NCI-H187 (cell line): ENCODE data around the gene ORC4.

Experiments
- DNase-seq, 2 experiments: peaks; one replicate each; lab custom pipeline; 2025; lab: John Stamatoyannopoulos, UW

The ORC4 gene

DNA sequence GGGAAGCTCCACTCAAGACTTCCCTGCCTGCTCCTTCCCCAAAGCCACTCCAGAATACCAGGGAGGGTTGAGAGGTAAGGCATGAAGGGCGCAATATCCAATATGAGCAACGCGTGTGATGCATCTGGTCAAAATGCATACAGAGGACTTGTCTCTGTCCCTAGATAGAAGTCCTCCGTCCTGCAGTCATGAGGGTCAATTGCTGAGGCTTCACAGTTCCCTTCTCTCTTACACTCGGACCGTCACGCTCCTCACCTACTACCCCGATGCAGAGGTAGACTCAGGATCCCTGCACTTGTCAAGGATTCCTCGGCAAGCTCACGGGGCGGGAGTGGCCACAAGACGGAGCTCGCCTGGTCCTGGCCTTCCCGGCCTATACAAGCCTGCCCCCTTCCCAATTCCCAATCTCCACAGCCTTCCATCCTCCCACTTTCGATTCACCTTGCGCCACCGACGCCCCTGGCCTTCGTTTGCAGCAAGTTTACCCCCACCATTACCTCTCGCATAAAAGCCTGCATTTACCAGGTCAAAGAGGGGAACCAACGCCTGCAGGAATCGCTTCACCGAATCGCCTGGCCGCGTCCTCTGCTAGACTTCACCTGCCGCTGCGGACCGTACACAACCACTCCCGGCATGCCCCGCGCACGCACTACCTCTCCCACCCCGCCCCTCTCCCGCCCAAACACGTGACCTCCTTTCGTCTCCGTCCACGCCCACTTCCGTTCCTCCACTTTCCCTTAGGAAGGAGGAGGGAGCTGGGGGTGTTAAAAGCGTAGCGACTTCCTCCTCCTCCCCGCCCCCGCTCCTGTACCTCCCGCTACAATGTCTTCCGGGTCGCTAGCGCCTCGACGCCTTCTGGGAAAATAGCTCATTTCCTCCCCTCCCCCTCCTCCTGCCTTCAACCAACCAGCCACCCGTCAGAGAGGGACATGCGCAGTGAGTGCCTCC lies at the start of gene ORC4:
TSS of gene ORC4 (minus strand) at position 627 of the 948 bp plus-strand sequence. CDS start 44,779 bp downstream, outside the sequence.
- DNase-seq = peak; percentile 91

DNA sequence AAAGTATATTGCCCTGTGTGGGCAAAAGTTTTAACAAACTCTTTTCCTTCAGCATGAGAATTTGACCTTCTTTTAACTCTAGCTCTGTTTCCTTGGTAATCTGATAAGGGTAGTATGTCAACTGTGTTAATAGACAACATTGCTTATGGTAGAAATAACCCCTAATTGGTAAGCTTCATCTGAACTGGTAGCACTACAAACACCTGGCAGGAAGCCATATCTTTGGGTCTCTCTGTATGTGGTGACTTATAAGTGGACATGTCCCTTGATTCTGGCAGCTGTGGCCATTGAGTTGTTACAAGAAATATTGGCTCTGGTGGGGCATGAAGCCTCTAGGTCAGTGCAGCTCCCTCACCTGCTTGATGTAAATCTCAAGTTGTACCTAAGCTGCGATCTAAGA lies 47.3 kb upstream of the ORC4 start:
- no peak for DNase-seq

DNA sequence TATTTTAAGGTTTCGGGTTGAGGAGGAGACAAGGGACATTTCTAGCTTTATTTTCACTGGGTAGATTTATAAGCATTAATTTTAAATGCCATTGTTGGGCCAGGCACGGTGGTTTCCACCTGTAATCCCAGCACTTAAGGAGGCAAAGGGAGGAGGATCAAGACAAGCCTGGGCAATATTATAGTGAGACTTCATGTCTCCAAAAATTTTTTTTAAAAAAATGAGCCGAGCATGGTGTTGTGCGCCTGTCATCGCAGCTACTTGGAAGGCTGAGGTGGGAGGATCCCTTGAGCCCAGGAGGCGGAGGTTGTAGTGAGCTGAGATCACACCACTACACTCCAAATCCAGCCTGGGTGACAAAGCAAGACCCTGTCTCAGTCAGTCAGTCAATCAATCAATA lies 45.4 kb upstream of the ORC4 start:
- no peak for DNase-seq

DNA sequence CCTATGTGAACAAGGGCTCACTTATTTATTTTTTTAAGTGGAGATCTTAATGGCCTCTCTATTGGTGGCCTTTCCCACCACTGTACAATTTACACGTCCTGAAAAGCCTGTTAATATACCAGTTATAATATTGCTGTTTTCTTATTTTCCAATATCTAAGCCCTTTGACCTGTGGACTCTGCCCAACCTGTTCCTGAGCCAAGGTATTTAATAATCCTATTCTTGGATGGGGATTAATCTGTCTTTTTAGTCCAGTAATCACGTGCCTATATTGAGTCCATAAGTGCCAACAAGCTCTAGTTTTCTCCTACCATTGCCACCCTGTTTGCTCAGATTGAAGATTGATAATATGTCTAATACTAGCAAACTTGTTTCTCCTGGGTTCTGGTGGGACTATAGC lies 43.1 kb upstream of the ORC4 start:
- DNase-seq = no peak

DNA sequence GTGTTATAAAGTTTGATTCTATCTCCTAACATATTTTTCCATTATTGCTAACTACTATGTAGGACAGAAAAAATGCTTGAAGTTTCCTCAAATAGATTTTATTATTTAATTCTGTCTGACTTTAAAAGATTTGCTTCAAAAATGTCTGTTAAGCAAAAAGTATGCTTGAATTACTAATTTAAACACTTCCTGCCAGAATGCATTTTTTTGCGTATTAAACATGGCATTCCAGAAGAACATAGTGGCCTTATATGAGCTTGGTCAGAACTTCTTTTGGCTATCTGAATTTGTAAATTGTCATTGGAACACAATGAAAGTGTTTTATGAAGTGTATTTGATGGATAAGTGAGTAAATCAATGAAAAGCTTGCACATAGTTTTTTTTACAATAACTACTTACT lies 38.1 kb upstream of the ORC4 start:
- no peak for DNase-seq

DNA sequence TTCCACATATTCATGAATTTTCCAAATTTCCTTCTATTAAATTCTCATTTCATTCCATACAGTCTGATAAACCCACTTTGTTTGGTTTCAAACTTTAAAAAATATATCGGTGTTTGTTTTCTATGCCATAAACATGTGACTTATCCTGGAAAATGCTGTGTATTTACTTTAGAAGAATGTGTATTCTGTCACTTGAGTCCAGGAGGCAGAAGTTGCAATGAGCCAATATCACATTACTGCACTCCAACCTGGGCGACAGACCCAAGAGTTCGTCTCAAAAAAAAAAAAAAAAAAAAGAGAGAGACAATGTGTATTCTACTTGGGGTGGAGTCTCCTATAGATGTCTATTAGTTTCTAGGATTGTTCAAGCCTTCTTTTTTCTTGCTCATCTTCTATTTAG lies 32.1 kb upstream of the ORC4 start:
- DNase-seq = no peak

DNA sequence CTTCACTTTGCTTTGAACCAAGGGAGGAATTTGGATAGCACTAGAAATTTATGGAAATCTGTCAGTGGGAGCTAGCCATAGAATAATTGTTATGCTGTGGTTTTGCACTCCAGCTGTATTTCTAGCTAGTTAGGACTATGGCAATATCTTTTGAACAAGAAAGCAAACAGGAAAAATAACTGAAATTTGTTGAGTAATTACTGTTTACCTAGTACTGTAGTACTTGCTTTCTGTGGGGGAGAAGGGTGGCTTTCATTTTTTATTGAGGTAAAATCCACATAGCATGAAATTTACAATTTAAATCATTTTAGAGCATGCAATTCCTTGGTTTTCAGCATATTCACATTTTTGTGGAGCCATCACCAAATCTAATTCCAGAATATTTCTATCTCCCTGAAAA lies 28.7 kb upstream of the ORC4 start:
- no peak for DNase-seq

DNA sequence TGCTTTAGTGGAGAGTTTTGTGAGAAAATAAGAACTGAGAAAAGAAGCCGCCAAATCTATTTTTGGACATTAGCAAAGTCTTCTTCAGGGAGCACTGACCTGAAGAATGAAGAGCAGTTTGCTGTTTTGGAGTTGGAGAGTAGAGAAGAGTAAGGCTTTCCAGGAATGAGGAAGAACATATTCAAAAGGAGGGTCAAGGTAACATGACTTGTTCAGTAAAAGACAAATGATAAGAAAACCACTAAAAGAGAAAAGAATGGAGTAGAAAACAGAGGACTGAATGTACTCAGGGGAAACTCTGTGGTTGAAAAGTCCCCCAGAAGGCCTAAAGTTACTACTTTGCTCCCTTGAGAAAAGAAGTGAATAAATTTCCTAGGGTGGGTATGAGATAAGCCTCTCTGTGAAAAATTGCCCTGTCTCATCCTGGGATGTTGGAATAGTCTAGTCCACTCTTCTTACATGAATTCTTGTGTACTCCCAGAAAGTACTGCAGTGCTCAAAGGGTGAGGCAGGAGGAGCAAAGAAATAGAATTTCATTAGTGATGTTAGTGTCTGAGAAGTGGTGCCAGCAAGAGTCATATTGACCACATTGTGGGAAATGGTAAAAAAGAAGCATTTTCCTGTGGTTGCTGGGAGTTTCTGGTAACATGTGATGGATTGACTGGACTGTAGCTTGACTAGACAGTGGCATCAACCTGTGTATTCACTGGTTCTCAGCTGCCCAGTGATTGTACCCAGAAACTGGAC lies 28.1 kb upstream of the ORC4 start:
- DNase-seq = no peak

DNA sequence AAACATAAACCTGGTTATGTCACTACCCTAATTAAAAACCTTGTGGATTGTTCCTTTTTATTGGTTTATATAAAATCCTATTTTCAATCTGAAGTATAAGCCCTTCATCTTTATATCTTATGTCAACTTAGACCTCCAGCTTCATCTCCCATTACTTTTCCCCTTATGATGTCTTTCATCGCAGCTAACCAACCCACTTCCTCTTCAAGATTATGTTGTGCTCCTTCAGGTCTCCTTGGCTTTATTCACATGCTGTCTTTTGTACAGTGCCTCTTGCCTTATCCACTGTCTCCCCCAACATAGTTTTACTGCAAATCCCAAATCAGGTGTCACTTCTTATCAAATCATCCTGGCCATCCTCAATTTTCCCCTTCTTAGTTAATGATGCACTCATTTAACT lies 26.3 kb upstream of the ORC4 start:
- no peak for DNase-seq

DNA sequence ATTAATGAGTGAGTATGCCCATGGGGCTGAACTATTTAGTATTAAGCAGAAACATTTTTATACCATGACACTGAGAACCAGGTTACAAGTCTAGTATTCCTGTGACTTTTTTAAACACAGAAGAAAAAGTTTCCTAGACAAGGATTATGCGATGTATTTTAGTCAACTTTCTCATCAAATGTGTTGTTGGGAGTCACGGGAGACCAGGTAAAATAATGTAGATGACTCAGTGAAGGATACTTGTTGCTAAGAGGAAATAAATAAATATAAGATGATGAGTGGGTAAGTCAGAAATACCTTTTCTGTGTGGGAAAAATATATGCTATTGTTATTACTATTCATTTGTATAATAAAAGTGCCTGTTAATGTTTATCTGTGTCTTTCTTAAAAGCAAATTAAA lies 23.8 kb upstream of the ORC4 start:
- DNase-seq = no peak

DNA sequence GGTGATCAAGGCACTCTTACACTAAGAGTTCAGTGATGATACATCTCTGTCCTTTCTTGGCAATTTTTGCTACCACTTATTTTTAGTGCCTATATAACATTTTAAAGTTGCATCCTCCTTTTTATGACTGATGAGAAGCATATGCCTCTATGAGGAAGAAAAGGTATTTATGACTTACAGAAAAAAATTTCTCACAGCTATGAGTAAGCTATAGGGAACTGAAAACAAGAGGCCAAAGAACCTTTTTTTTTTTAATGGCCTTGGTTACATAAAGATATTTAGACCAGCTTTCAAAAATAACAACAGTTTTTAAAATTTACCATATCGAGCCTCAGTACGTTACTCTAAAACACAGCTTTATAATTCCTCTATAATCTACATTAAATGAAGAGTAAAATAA lies 21.7 kb upstream of the ORC4 start:
- no peak for DNase-seq

DNA sequence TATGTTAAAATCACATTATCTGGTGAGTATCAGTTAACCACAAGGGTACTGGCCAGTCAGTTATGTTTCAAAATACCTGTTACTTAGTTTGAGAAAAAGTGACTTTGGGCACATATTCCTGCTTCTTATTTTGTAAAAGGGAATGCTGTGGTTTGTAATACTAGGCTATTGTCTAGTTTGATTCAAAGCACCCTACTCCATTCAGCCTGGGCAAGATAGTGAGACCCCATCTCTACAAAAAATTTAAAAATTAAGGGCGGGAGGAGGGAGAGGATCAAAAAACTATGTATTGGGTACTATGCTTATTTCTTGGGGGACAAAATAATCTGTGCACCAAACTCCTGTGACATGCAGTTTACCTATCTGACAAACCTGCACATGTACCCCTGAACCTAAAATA lies 19.2 kb upstream of the ORC4 start:
- DNase-seq = no peak

DNA sequence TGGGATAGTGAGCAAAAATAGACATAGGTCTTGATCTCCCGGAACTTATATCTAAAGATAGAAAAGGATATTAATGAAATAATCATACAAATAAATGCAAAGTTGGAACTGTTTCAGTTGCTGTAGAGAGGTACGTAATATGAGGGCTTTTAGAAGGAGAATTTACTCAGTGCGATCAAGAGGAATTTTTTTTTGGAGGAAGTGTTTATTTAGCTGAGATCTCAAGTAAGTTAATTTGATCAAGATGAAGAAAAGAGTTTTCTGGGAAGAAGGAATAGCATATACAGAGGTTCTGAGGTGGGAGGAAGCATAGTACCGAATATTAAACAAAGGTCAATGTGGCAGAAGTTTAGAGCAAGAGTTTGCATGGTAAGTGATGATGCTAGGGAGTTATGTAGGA lies 11.7 kb upstream of the ORC4 start:
- no peak for DNase-seq

DNA sequence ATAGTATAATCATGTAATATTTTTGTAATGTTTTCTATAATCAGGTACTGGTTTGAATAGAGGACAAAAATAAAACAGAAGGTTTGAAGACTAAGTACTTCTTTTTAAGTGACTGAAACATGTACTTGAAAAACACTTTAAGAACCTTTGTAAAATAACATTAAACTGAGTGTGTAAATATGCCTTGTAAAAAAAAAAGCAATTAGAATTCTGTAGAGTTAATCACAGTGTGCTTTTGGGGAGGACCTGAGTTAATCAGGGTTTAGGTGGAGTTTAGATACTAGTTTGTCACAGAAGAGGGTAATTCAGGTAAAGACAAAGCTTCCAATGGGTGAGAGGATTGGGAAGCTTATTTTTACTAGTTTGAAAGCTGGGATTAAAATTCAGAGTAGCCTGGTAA lies 10.6 kb upstream of the ORC4 start:
- no peak for DNase-seq

DNA sequence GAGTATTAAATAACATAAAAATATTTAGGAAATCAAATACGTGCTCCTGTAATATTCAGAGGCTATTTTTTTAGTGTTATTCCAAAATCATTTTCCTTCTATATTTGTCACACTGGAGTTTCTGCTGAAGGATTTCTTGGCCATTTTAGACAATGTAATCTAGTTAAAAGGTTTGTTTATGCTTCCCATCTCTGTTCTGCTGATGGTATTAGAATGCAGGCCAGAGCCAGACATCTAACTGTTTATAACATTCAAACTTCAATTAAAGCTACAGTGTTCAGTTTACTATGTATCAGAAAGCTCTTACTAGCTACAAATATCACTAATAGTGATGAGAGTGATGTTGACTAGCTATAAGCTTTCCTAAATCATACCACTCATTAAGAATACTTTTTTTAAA lies 8.2 kb upstream of the ORC4 start:
- DNase-seq = no peak

DNA sequence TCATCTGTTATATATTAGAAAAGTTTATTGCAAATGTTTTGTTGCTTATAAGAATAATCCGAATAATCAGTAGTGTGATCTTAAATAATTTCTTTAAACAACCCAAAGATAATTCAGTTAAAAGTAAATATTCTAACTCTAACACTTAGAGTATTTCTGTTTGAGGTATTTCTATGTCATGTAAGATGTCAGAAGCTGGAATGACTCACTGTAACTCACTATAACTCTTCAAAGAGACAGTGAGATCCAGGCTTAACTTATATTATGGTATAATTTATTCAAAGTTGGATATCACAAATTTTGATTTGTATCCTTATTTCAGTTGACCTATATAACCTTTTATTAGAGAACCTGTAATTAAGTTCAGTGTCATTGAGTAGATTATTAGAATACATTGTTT lies 7.3 kb upstream of the ORC4 start:
- no peak for DNase-seq

DNA sequence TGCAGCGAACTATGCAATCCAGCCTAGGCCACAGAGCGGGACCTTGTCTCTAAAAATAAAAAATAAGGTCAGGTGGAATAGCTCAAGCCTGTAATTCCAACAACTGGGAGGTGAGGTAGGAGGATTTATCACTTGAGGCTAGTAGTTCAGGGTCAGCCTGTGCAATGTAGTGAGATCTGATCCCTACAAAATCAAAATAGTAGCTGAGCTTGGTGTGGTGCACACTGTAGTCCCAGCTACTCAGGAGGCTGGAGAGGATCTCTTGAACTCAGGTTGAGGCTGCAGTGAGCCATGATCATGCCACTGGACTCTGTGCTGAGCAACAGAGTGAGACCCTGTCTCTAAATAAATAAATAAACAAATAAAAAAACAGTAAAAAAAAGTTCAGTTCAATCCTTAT lies 6.0 kb upstream of the ORC4 start:
- no peak for DNase-seq

DNA sequence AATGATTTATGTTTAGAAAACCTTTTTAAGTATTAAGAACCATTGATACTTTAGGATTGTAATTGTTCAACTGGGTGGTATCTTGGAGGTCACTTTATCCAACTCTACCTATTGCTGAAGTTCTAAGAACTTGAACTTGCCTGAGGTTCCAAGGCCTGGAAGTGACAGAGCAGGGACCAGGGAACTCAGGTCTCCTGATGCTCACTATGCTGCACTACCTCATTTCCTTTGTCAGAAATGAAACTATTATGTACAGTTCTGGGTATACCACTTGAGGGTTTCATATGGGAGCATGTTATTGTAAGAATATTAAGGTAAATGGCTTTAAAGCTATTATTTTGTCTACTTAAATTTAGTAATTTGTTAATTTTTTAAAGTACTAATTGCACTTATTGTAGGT lies 3.3 kb upstream of the ORC4 start:
- DNase-seq = no peak

DNA sequence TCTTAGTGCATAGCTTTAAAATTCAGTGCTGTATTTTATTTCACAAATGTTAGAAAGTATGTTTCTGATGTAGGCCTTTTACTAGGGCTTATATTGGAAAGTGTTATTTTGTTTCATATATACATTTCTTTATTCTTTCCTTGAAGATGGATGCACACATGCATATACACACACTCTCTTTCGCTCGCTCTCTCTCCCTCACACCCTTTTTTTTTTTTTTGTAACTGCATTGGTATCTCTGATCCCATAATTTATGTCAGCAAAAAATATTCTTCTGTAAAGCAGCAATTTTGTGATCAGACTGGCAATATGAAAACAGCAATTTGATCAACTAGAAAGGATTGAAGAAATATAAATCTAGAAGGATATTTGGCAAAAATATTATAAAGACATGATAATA lies 2.3 kb upstream of the ORC4 start:
- DNase-seq = no peak

DNA sequence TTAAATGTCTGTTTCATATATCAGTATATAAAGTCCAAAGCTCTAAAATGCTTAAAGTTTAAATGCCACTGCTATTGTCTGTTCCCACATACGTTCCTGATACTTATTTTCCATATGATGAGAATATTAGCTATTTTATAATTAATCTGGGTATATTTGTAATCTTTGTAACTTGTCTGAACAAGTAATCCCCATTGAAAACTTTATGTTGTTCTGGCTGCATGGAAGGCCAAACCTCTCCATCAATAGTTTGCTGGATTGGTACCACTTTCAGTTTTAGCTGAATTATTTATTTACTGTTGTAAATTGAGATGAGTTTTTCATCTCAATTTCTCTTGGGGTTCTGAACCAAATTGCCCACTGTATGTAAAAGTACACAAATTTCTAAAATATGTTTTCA lies 1.8 kb upstream of the ORC4 start:
- DNase-seq = no peak

DNA sequence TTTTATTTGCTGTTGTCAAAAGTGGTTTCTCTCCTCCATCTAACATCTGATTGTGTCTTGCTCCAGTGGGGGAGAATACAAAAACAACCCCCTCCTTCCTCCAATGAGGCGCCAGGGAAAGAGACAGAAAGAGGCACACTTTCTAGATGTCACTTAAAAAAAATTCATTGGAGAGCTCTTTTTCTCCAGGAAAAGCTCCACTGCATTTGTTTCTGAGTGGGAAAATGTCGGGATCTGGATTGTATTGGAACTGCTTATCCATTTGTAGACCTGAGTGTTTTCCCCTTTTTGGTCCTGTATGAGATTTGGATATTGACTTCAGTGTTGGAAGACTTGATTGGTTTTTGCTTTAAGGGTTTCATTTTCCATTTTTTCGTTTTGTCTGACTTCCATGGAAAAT lies 1.3 kb upstream of the ORC4 start:
- no peak for DNase-seq

DNA sequence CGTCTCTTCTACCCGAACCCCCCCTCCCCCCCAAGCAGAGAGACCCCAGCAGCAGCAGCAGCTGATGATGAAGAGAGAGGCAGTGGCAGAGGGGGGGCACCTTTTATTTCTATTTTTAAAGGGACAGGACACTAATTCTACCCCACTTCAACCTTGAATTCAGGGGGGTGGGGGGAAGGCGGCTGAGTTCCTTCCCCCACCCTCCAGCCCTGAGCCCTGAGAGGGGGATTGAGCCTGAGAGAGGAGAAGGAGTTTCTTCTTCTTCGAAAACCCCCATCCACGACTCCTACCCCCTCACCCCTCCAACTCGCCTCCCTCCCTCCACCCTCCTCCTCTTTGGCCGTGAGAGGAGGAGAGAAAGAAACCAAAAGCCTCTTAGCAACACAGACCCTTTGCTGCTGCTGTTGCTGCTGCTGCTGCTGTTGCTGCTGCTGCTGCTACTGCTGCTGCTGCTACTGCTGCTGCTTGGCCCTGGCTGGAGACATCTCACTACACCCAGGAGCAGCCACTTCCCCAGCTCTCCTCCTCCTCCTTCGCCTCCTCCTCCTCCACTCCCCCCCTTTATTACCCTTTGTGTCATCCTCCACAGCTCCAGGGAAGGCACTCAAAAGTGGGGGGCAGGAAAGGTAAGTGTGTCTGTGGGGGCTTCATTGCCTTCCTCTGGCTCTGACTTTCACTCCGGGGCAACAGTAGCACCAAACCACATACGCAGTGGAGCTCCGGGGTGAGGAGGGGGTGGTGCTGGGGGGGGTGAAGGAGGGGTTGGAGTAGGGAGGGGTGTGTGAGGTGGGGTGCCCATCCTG lies 723 bp upstream of the ORC4 start, which contains the start of gene MBD5:
TSS of gene MBD5 (plus strand) at position 33 of the 803 bp plus-strand sequence.
- no peak for DNase-seq
